NCI-H2107 (cell line): ENCODE data around the gene KLK6.
"Not testable (repeated sequence)": the region's sequence is repeated elsewhere in the genome, so short reads cannot be mapped to it uniquely, and the experiment has no call there.

Source experiments
- DNase-seq: peaks from one replicate; lab custom pipeline; 2025; lab: John Stamatoyannopoulos, UW

The KLK6 gene

GRCh38 chr19:50992666-50993035, 23.3 kb upstream of the KLK6 start:
- no peak for DNase-seq

- not testable (repeated sequence) for DNase-seq
Measured at GRCh38 chr19:50984416-50984815, 15.0 kb upstream of the KLK6 start.

- DNase-seq: no peak
Measured at GRCh38 chr19:50983625-50984292, 14.4 kb upstream of the KLK6 start, which contains the start of gene KLK7. KLK7 (minus strand) TSS chr19:50983917; CDS start chr19:50982399, 1,518 bp downstream.

GRCh38 chr19:50982186-50982585, 12.8 kb upstream of the KLK6 start:
- DNase-seq: no peak

GRCh38 chr19:50981587-50982146, 12.3 kb upstream of the KLK6 start:
- DNase-seq: no peak

- no peak for DNase-seq
Measured at GRCh38 chr19:50980208-50980607, 10.8 kb upstream of the KLK6 start.

GRCh38 chr19:50979758-50980157, 10.4 kb upstream of the KLK6 start:
- DNase-seq: no peak

- DNase-seq: no peak
Measured at GRCh38 chr19:50978772-50979390, 9.5 kb upstream of the KLK6 start.

GRCh38 chr19:50977626-50978025, 8.2 kb upstream of the KLK6 start:
- no peak for DNase-seq

- DNase-seq: no peak
Measured at GRCh38 chr19:50975766-50976165, 6.4 kb upstream of the KLK6 start.

- no peak for DNase-seq
Measured at GRCh38 chr19:50974702-50975556, 5.5 kb upstream of the KLK6 start.

- DNase-seq: no peak
Measured at GRCh38 chr19:50972795-50973376, 3.5 kb upstream of the KLK6 start.

- DNase-seq: not testable (repeated sequence)
Measured at GRCh38 chr19:50969810-50970209, 419 bp upstream of the KLK6 start.

GRCh38 chr19:50968716-50969412, 527 bp downstream of the KLK6 start:
- DNase-seq: no peak

GRCh38 chr19:50967929-50968715, 1.3 kb downstream of the KLK6 start:
- DNase-seq: no peak

GRCh38 chr19:50964266-50964665, 5.1 kb downstream of the KLK6 start:
- DNase-seq: no peak

- DNase-seq: no peak
Measured at GRCh38 chr19:50963381-50963780, 6.0 kb downstream of the KLK6 start.

GRCh38 chr19:50962245-50962644, 7.1 kb downstream of the KLK6 start:
- DNase-seq: no peak

GRCh38 chr19:50959731-50960500, 9.5 kb downstream of the KLK6 start:
- DNase-seq: no peak

- no peak for DNase-seq
Measured at GRCh38 chr19:50957587-50957986, 11.8 kb downstream of the KLK6 start.
